ENCODE measurements around the gene SERF1B.
"Not testable (repeated sequence)": the region's sequence is repeated elsewhere in the genome, so short reads cannot be mapped to it uniquely, and the experiment has no call there.

The SERF1B gene

GRCh38 chr5:70025106-70025844 is at the start of gene SERF1B:
Gene SERF1B, plus strand, starts transcription at chr5:70025251. Its CDS starts 201 bp downstream, at chr5:70025452.
- DNase-seq; H3K9me3 ChIP-seq (replicated peaks; ENCODE audit: insufficient read depth, low read length); H3K36me3 ChIP-seq (replicated peaks; ENCODE audit: insufficient read depth, low read length); H3K9ac ChIP-seq (ENCODE audit: low read length); H3K4me1 ChIP-seq (ENCODE audit: low read length); H4K20me1 ChIP-seq (ENCODE audit: insufficient read depth, low read length); H3K4me2 ChIP-seq (ENCODE audit: low read depth, low read length); H3K9me2 ChIP-seq (replicated peaks; ENCODE audit: insufficient read depth, low read length); H3K27ac ChIP-seq (ENCODE audit: low read length); H3K4me3 ChIP-seq (ENCODE audit: low read length); H2AFZ ChIP-seq (ENCODE audit: low read length); H3K27me3 ChIP-seq (replicated peaks; ENCODE audit: insufficient read depth, low read length); H3K79me2 ChIP-seq (ENCODE audit: low read length); H3F3A ChIP-seq (ENCODE audit: insufficient read depth, low read length): not testable (repeated sequence)

- H3K27ac ChIP-seq (ENCODE audit: low read length); H3K79me2 ChIP-seq (ENCODE audit: low read length); DNase-seq; H3K27me3 ChIP-seq (replicated peaks; ENCODE audit: insufficient read depth, low read length); H3K9me3 ChIP-seq (replicated peaks; ENCODE audit: insufficient read depth, low read length); H3K9ac ChIP-seq (ENCODE audit: low read length); H3K36me3 ChIP-seq (replicated peaks; ENCODE audit: insufficient read depth, low read length); H3K4me2 ChIP-seq (ENCODE audit: low read depth, low read length); H3K9me2 ChIP-seq (replicated peaks; ENCODE audit: insufficient read depth, low read length); H2AFZ ChIP-seq (ENCODE audit: low read length); H3K4me3 ChIP-seq (ENCODE audit: low read length); H3K4me1 ChIP-seq (ENCODE audit: low read length); H4K20me1 ChIP-seq (ENCODE audit: insufficient read depth, low read length); H3F3A ChIP-seq (ENCODE audit: insufficient read depth, low read length): not testable (repeated sequence)
Measured at GRCh38 chr5:69991713-69992112, 33.3 kb upstream of the SERF1B start.

DNA sequence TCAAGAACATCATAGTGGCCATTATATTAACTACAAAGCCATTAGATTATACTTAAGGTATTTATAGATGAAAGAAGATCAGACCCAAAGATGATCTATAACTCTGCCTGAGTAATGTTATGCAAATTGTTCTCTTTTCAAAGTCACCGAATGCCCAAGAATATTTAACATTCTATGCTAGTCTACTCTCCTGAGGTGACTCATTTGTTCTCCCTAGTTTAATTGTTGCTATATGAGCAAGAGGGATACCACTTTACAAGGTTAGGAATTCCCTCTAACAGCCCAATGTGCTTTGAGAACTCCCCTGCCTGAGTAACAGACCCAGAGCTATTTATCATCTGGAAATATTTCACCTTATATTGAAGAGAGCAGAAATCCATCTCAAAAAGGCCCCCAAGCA is 29.5 kb upstream of the SERF1B start:
- H3K79me2 ChIP-seq (ENCODE audit: low read length); H3K4me2 ChIP-seq (ENCODE audit: low read depth, low read length); DNase-seq; H2AFZ ChIP-seq (ENCODE audit: low read length); H3K27me3 ChIP-seq (replicated peaks; ENCODE audit: insufficient read depth, low read length); H3K4me1 ChIP-seq (ENCODE audit: low read length); H3K9ac ChIP-seq (ENCODE audit: low read length); H3K36me3 ChIP-seq (replicated peaks; ENCODE audit: insufficient read depth, low read length); H3K9me2 ChIP-seq (replicated peaks; ENCODE audit: insufficient read depth, low read length); H3K9me3 ChIP-seq (replicated peaks; ENCODE audit: insufficient read depth, low read length); H4K20me1 ChIP-seq (ENCODE audit: insufficient read depth, low read length); H3K27ac ChIP-seq (ENCODE audit: low read length); H3K4me3 ChIP-seq (ENCODE audit: low read length); H3F3A ChIP-seq (ENCODE audit: insufficient read depth, low read length): not testable (repeated sequence)

GRCh38 chr5:70020660-70021059 is 4.4 kb upstream of the SERF1B start:
- not testable (repeated sequence) for H3K4me1 ChIP-seq (ENCODE audit: low read length); H3K9me3 ChIP-seq (replicated peaks; ENCODE audit: insufficient read depth, low read length); H4K20me1 ChIP-seq (ENCODE audit: insufficient read depth, low read length); H3K36me3 ChIP-seq (replicated peaks; ENCODE audit: insufficient read depth, low read length); H3K4me2 ChIP-seq (ENCODE audit: low read depth, low read length); H3K79me2 ChIP-seq (ENCODE audit: low read length); H2AFZ ChIP-seq (ENCODE audit: low read length); H3K9ac ChIP-seq (ENCODE audit: low read length); H3K4me3 ChIP-seq (ENCODE audit: low read length); H3K27ac ChIP-seq (ENCODE audit: low read length); H3F3A ChIP-seq (ENCODE audit: insufficient read depth, low read length); H3K27me3 ChIP-seq (replicated peaks; ENCODE audit: insufficient read depth, low read length); H3K9me2 ChIP-seq (replicated peaks; ENCODE audit: insufficient read depth, low read length); DNase-seq

- DNase-seq; H3F3A ChIP-seq (ENCODE audit: insufficient read depth, low read length); H3K9ac ChIP-seq (ENCODE audit: low read length); H3K27me3 ChIP-seq (replicated peaks; ENCODE audit: insufficient read depth, low read length); H3K79me2 ChIP-seq (ENCODE audit: low read length); H3K27ac ChIP-seq (ENCODE audit: low read length); H3K4me3 ChIP-seq (ENCODE audit: low read length); H2AFZ ChIP-seq (ENCODE audit: low read length); H3K9me3 ChIP-seq (replicated peaks; ENCODE audit: insufficient read depth, low read length); H3K9me2 ChIP-seq (replicated peaks; ENCODE audit: insufficient read depth, low read length); H4K20me1 ChIP-seq (ENCODE audit: insufficient read depth, low read length); H3K36me3 ChIP-seq (replicated peaks; ENCODE audit: insufficient read depth, low read length); H3K4me2 ChIP-seq (ENCODE audit: low read depth, low read length); H3K4me1 ChIP-seq (ENCODE audit: low read length): not testable (repeated sequence)
Measured at GRCh38 chr5:70025845-70026145, 744 bp downstream of the SERF1B start.

DNA sequence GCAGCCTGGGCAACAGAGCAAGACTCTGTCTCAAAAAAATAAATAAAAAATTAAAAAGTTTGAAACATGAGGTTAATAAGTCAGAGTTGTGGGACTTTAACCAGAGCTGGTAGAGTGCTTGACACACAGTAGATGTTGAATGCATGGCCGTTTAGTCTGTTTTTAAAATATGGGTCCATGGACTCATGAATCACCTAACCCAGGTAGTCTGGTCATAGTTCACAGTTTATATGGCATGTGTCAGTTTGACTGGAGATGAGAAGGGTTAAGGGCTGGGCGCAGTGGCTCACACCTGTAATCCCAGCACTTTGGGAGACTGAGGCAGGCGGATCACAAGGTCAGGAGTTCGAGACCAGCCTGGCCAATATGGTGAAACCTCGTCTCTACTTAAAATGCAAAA is 6.2 kb downstream of the SERF1B start:
- H4K20me1 ChIP-seq (ENCODE audit: insufficient read depth, low read length); H3K4me3 ChIP-seq (ENCODE audit: low read length); H3K9ac ChIP-seq (ENCODE audit: low read length); H2AFZ ChIP-seq (ENCODE audit: low read length); H3K4me1 ChIP-seq (ENCODE audit: low read length); H3K27ac ChIP-seq (ENCODE audit: low read length); H3K9me3 ChIP-seq (replicated peaks; ENCODE audit: insufficient read depth, low read length); H3F3A ChIP-seq (ENCODE audit: insufficient read depth, low read length); H3K27me3 ChIP-seq (replicated peaks; ENCODE audit: insufficient read depth, low read length); H3K79me2 ChIP-seq (ENCODE audit: low read length); DNase-seq; H3K36me3 ChIP-seq (replicated peaks; ENCODE audit: insufficient read depth, low read length); H3K4me2 ChIP-seq (ENCODE audit: low read depth, low read length); H3K9me2 ChIP-seq (replicated peaks; ENCODE audit: insufficient read depth, low read length): not testable (repeated sequence)

DNA sequence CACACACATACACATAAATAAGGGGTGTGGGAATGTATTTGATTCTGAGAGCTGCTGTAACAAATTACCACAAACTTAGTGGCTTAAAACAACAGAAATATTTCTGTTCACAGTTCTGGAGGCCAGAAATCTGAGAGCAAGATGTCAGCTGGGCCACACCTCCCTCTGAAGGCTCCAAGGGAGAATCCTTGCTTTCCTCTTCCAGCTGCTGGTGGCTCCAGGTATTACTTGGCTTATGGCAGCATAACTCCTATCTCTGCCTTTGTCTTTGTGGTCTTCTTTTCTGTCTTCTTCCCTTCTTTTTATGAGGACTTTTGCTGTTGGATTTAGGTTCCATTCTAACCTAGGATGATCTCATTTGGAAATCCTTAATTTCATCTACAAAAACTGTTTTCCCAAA is 16.4 kb downstream of the SERF1B start:
- not testable (repeated sequence) for H3K27me3 ChIP-seq (replicated peaks; ENCODE audit: insufficient read depth, low read length); H2AFZ ChIP-seq (ENCODE audit: low read length); DNase-seq; H3K9ac ChIP-seq (ENCODE audit: low read length); H3K4me2 ChIP-seq (ENCODE audit: low read depth, low read length); H3K79me2 ChIP-seq (ENCODE audit: low read length); H3K4me3 ChIP-seq (ENCODE audit: low read length); H3F3A ChIP-seq (ENCODE audit: insufficient read depth, low read length); H3K36me3 ChIP-seq (replicated peaks; ENCODE audit: insufficient read depth, low read length); H4K20me1 ChIP-seq (ENCODE audit: insufficient read depth, low read length); H3K4me1 ChIP-seq (ENCODE audit: low read length); H3K27ac ChIP-seq (ENCODE audit: low read length); H3K9me3 ChIP-seq (replicated peaks; ENCODE audit: insufficient read depth, low read length); H3K9me2 ChIP-seq (replicated peaks; ENCODE audit: insufficient read depth, low read length)

DNA sequence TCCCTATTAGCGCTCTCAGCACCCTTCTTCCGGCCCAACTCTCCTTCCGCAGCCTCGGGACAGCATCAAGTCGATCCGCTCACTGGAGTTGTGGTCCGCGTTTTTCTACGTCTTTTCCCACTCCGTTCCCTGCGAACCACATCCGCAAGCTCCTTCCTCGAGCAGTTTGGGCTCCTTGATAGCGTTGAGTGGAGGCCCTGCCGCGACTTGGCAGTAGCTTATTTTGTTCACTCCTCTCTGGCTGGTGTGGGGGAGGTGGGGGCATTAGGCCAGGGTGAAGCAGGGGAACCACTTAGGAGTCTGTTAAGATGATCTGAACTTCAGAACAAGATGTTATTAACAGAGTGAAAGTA is 24.7 kb downstream of the SERF1B start:
- not testable (repeated sequence) for H3F3A ChIP-seq (ENCODE audit: insufficient read depth, low read length); H3K9me2 ChIP-seq (replicated peaks; ENCODE audit: insufficient read depth, low read length); H3K9me3 ChIP-seq (replicated peaks; ENCODE audit: insufficient read depth, low read length); DNase-seq; H3K36me3 ChIP-seq (replicated peaks; ENCODE audit: insufficient read depth, low read length); H3K79me2 ChIP-seq (ENCODE audit: low read length); H3K4me3 ChIP-seq (ENCODE audit: low read length); H3K27me3 ChIP-seq (replicated peaks; ENCODE audit: insufficient read depth, low read length); H3K27ac ChIP-seq (ENCODE audit: low read length); H2AFZ ChIP-seq (ENCODE audit: low read length); H3K4me1 ChIP-seq (ENCODE audit: low read length); H3K9ac ChIP-seq (ENCODE audit: low read length); H3K4me2 ChIP-seq (ENCODE audit: low read depth, low read length); H4K20me1 ChIP-seq (ENCODE audit: insufficient read depth, low read length)

Data from MM.1S (cell line).